Fibroblast of skin of right quadriceps (primary cell): Measurements from ENCODE around the gene OMA1.
A peak's percentile ranks its signal among the peaks of the same experiment; 100 is the strongest.
"Not testable (repeated sequence)": the region's sequence is repeated elsewhere in the genome, so short reads cannot be mapped to it uniquely, and the experiment has no call there.

Source experiments
- DNase-seq: peaks from one replicate; pipeline ENCODE4 v3.0.0-alpha.2; 2013

The OMA1 gene

DNA sequence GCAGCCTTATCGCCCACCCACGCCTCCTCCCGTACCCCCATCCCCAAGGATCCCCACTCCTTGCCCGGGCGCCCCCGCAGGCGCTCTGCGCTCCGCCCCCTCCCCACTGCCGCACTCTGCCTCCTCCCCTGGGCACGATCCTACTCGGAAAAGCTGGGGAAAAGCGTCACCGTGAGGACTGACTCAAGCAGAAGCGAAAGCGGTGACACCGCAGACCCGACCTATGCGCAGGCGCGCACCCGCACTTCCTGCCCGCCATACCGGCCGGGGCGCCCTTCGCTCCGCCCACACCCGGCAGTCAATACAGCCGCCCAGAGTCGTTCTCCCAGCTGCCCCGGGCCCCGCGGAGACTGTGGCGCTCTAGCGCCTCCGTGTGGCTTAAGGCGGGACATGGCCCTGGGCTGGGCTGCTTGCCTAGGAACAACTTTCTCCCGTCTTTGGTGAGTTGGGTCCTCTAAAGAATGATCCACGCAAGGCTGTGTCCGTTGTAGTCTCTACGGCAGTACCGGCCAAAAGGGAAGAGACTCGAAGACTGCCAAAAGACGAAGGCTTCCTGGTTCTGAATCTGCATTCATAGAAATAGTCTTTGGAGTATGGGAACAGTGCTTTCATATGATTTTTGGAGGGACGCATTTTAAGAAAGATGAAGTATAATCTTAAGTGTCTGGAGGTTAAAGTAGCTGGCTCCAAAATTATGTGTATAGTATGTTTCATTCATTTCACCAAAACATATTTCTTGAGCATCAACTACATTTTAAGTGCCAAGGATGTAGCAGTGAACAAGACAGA, at the start of gene OMA1:
OMA1 (minus strand) TSS at position 207 of the 789 bp plus-strand sequence. CDS start 7,432 bp downstream, outside the sequence.
- peak; percentile 96 for DNase-seq

DNA sequence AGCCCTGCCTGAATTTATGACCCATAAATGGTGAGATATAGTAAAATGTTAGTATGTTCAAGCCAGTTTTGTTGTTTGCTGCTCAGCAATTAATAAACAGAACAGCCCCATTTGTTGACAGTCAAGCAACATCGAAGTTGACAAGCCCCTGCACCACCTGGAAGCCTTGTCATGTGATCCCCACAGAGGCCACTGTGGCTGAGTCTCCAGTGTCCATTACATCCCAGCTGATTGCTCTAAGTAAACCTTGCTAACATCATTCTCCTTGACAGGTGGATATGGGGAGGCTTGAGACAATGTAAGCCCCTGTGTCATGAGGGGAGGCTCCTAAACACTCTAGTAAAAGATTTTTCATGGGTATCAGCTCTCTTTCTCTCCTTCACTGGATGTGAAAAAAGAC, 48.0 kb upstream of the OMA1 start:
- no peak for DNase-seq

DNA sequence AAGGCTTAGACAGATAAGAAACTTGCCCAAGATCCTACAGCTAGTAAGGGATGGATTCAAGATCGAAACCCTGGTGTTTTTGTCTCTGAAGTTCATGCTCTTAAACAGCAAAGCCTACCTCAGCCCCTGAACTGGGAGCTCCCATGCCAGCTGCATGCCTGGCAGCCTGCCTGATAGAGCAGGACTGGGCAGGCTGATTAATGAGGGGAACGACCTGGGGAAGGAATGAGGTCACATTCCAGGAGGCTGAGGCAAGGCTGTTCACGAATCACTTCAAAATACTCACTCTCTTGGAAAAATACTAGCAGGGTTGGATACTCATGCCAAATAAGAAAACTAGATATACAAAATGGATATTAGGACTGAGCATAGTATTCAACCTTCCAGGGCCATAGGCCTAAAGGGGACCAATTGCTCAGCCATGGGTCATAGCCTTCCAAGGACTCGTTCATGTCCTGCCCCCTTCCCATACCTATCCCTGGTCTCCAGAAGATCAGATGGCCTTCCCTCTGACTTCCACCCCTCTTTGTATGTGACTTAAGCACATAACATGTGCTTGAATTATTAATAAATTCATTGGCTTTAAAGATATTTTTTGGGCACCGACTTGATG, 46.1 kb upstream of the OMA1 start:
- peak; percentile 89 for DNase-seq

DNA sequence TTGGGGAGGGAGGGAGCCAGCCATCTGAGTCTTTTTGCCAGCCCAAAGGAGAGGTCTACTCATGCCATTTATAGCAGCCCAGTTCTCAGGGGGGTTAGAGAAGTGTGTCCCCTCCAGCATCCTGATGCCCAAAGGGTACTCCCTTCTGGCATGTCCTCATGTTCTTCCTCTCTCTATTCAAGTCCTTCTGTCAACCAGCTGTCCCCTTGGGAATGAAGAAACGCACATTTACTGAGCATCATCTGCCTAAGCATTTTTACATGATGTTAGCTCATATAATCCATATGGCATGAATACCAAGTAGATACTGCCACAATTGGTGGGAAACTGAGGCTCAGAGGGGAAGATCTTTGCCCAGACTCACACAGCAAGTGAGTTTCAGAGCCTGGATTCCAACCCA, 45.3 kb upstream of the OMA1 start:
- no peak for DNase-seq

DNA sequence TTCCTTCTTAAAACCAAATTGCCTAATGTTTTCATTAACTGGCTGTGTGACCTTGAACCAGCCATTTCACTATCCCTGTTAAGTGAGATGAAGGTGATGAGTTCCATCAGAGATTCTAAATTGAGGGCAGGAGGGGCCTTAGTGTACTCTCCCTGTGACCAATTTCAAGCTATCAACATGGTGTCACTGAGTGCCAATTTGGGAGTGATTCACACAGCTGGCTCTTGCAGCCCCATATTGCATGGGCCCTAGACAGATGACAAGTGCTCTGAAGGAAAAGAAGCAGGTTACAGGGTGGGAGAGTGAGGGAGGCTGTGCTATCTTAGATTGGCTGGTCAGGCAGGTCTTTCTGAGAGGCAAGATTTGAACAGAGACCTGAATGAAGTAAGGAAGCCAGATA, 43.5 kb upstream of the OMA1 start:
- no peak for DNase-seq

DNA sequence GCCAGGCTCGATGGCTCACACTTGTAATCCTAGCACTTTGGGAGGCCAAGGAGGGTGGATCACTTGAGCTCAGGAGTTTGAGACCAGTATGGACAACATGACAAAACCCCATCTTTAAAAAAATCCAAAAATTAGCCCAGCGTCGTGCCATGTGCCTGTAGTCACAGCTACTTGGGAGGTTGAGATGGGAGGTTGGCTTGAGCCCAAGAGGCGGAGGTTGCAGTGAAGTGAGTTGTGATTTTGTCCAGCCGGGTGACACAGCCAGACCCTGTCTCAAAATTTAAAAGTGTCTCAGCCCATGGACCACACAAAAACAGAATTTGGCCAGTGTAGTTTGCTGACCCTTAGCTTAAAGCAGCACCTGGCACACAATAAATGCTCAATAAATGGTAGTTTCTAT, 41.9 kb upstream of the OMA1 start:
- DNase-seq = no peak

DNA sequence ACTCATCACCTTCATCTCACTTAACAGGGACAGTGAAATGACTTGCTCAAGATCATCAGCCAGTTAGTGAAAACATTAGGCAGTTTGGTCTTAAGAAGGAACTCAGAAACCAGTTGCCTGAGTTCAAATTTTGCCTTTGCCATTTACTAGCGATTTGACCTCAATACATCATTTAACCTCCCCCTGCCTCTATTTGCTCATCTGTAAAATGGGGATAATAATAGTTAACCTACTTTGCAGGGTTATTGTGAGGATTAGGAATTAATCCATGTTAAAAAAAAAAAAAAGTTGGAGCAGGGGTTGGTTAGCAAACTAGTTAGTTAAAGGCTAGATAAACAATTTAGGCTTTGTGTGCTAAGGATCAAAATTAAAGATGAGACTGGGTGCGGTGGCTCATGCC, 41.1 kb upstream of the OMA1 start:
- DNase-seq = no peak

DNA sequence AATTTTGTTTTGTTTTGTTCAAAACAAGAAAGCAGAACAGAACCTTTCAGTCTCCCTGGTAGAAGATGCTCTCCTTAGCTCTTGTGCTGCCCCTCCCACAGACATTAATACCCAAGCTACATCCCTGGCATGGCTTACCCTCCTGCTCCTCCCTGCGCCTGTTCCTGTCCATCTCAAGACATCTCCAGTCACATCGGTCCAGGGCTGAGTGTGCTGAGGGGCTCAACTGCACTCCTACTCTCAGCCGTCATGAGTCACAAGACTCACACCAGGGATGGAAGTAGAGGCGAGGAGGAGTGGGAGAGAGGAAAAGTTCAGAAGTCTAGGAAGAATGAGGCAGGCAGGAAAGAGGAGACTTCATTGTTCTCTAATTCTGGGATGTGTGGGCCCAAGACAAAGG, 39.7 kb upstream of the OMA1 start:
- DNase-seq = no peak

DNA sequence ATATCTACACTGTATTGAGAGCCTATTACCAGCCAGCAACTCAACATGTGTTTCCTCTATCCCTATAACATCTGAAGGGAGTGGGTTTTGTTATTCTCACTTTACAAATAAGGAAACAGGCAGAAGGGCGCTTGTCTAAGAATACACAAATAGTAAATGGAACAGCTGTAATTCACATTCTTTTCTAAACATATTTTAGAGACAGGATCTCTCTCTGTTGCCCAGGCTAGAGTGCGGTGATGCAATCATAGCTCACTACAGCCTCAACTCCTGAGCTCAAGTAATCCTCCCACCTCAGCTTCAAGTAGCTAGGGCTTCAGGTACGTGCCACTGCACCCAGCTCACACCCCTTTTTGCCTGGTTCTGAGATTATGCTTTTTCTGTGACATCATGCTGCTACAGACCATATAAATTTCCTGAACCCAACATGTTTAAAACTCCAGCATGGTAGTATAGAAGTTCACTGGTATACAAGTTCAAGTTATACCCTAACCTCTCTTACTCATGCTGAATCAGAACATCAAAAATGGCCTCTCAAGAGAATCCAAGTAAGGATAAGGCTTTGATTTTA, 39.1 kb upstream of the OMA1 start:
- DNase-seq = peak; percentile 59

DNA sequence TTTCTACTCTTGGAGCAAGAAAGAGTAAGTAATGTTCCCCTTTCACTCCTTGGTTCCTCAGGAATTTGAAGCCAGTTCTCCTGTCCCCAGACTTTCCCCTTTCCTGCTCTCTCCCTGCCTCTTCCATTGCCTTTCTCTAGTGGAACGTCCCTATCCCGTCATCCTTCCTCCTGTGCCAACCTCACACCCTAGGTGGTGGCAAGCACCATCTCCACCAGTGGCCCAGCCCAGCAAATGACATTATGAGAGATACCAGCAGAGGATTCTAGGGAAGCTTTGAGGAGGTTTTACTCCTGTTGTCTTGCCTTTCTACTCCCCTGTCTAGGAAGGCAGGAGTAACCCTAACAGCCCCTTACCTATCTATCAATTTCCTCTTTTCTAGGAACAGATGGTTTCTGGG, 38.6 kb upstream of the OMA1 start:
- no peak for DNase-seq

DNA sequence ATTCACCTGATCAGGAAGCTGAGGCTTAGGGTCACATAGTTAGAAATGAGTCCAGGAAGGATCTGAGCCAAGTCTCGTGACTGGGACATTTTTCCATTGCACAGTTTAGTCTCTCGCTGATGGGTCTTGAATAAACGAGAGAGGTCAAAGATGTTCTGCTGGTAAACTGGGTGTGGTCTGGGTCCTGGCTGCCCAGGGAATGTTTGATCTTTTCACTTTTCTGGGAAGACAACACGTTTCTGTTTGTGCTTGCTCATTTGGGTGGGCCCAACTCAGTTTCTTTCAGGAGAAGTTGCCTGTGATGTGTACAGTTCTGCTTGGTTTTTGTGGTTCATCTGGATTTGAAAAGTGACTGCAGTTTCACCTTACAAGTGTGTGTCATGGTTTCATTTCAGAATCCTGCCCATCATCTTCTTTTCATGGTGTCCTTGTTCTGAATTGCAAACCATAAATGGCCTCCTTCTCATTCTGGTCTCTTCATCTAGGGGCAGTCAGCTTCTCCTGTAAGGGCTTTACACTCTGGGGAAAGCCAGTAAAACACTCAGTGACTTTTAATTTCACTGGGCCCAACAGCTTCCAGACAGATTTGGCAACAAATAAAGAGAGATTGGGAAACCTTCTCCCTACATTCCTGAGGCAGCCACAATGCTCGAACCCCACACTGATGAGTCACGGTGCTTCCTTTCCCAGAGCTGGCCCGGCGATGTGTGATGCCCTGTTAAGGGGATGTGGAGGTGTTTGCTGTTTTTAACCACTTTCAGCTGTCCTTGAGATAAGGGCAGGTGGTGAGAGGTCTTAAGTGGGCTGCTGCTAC, 37.8 kb upstream of the OMA1 start:
- peak; percentile 98 for DNase-seq

DNA sequence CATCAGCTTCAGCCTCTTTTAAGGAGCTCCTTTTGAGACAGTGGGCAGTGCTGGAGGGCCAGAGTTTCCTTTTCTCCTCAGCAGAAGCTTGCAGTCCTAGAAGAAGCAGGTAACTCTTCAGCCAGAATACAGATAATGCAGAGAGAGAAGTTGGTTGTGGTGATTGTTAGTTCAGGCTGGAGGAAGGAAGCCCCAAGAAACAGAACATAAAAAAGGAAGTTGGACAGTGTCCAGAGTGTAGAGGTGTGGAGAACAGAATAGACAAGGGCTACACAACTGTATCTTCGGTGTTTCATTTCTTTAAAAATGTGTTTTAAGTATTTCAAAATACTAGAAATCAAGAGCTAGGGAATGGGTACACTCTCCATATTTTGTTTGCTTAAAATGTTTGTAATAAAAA, 37.0 kb upstream of the OMA1 start:
- no peak for DNase-seq

DNA sequence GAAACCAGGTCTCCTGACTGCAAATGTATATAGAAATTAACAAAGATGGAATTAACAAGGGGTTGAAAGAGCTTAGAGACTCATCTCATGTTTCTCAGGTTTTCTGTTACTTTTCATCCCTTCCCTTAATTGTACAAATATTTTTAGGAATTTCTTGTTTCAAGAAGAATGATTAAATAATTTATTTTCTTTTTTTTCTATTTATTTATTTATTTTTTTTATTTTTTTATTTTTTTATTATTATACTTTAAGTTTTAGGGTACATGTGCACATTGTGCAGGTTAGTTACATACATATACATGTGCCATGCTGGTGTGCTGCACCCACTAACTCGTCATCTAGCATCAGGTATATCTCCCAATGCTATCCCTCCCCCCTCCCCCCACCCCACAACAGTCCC, 35.6 kb upstream of the OMA1 start:
- not testable (repeated sequence) for DNase-seq

DNA sequence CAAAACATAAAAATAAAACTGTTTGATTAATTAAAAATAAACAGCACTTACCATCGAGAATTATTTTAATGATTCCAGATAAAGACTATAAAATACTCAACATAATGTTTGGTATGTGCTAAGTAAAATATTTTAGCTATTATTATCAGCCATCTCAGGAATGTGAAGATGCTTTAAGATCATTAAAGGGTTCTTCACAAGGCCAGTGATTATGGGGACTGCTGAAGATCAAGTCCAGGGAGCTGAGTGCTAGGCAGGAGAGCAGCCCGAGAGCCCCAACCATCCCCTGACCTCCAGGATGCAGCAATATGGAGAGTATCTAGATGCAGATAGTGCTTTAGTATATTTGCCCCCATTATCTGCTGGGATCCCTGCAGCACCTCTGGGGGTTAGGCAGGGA, 35.1 kb upstream of the OMA1 start:
- DNase-seq = no peak

DNA sequence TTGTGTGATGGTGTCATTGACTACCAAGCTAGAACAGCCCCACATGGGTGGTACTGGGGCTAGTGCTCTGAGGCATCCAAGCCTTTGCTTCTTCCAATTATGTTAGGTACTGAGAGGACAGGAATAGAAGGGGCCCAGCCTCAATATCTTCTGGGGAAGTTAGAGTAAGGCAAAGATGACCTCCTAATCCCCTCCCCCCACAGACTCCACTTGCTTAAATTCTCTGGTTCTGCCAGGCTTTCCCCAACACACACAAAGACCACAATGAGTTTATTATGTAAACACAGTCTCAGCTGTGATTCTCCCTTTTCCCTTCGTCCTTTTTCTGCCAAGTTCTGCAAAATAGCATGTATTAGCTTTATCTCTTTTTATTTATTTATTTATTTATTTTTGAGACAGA, 33.7 kb upstream of the OMA1 start:
- no peak for DNase-seq

DNA sequence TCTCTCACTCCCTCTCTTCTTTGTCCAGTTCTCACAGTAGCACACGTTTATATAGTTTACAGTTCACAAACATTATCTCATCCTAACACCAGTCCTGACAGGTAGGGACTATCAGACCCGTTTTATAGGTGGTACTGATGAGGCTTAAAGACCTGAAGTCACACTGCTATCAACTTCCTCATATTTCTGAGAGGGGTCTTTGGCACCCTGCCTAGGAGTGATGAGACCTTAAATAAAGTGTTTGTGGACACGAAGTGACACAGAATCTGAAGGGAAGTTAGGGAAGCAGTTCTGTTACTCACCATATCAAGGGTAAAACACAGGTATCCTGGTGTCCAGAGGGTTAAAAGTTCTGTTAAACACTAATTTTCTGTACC, 31.1 kb upstream of the OMA1 start:
- no peak for DNase-seq

DNA sequence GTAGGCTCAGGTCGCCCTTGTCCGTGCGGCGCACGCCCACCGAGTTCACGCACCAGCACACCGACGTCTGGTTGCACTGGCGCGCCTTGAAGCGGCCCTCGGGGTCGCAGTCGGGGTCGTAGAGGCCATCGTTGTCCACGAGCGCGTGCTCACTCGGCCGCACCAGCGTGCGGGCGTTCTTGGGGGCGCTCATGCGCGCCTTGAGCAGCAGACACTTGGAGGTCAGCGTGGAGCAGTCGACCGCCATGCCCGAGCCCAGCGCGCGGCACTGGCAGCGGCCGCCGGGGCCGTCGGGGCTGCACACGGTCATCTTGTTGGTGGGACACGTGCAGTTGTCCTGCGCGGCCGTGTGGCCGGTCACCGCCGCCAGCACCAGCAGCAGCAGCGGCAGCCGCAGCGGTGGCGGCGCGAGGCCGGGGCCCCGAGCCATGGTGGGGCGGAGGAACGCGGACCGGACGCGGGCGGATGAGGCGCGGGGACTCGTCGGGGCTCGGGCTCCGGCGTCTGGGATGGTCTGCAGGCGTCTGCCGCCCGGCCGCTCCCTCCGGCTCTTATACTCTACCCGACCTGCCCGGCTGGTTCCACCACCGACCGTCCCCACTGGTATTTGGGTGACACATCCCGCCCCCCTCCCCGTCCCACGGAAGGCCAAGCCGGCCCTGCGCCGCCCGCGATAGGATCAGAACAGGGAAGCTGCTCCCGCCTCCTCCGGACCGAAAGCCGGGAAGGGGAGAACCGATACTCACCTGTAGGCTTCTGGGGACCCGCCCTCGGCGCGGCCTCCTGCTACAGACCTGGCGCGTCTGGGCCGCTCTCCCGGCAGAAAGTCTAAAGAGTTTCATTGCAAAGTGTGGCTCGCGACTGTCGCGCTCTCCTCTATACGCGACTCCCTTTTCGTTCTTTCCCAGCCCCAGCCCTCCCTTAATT, 30.5 kb upstream of the OMA1 start, which contains the start of gene TACSTD2:
TACSTD2 (minus strand) TSS at position 526 of the 927 bp plus-strand sequence; CDS start at position 430, 96 bp downstream.
- no peak for DNase-seq

DNA sequence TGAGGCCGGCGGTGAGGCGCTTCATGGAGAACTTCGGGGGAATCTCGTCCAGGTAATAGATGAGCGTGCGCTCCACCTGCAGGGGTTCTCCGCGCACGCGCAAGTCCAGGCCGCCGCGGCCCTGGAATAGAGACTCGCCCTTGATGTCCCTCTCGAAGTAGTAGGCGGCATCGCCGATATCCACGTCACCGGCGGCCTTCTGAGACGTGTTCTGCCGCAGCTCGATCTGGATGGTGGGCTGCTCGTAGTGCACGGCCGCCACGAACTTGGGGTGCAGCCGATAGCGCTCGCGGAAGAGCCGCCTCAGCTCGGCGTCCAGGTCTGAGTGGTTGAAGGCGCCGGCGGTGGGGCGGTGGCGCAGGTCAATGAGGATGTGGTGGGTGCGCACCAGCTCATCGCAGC, 29.8 kb upstream of the OMA1 start:
- no peak for DNase-seq

DNA sequence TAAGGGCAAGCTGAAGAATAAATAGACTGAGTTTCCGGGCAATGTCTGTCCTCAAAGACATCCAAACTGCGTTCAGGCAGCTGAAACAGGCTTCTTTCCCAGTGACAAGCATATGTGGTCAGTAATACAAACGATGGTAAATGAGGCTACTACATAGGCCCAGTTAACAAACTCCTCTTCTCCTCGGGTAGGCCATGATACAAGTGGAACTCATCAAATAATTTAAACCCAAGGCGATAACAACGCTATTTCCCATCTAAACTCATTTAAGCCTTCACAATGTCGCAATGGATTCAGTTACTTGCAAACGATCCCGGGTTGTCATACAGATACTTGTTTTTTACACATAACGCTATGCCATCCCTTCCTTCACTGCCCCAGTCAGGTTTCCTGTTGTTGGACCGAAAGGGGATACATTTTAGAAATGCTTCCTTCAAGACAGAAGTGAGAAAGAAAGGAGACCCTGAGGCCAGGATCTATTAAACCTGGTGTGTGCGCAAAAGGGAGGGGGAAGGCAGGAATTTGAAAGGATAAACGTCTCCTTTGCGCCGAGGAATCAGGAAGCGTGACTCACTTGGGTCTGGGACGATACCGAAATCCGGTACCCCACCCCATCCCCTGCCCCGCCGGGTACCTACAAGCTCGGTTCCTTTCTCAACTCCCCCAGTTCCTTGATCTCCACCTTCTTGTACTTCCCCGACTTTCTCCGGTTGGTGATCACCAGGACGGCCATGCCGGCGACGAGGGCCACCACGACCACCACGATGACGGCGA, 29.2 kb upstream of the OMA1 start:
- no peak for DNase-seq

DNA sequence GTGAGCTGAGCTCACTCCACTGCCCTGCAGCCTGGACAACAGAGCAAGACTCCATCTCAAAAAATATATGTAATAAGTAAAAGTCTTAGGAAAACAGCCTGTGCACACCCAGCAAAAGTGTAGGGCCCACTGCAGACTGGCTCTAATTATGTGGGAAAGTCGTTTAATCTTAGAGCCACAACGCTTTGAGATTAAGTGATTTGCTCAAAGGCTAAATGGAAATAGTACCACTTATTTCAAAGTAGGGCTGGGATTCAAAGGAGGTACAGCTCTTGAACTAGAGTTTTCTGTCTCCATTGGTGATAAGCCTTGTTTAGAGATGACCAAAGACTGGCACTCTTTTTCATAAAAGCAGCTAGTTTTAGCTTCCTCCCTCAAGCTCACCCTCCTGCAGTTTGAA, 28.3 kb upstream of the OMA1 start:
- no peak for DNase-seq
